GM13976 (cell line): Measurements from ENCODE around the gene MLYCD.
"Not testable (repeated sequence)": the region's sequence is repeated elsewhere in the genome, so short reads cannot be mapped to it uniquely, and the experiment has no call there.

ENCODE experiments used
- DNase-seq: peaks from one replicate; pipeline ENCODE4 v3.0.0; 2012; ENCODE audit warnings: low spot score
- CTCF ChIP-seq: IDR thresholded peaks from 2 replicates; pipeline ENCODE4 v1.5.1; 2012; ENCODE audit warnings: borderline replicate concordance, mild to moderate bottlenecking; ENCODE audit not compliant: insufficient read depth; ENCODE audit errors: extremely low read depth, missing control alignments, control extremely low read depth
- in situ Hi-C: fragments of 300-500 bp; cut with MboI; formaldehyde crosslinking; loops from one replicate; pipeline ENCODE4 v1.12.0; 2022; ENCODE audit warnings: low sequenced_read_pairs, mixed read lengths, inconsistent platforms; ENCODE audit not compliant: unreplicated experiment

MLYCD gene

GRCh38 chr16:83937267-83937666 is 38.4 kb downstream of the MLYCD start:
- no peak for DNase-seq
- in situ Hi-C loops = no loop called here
- no peak for TF ChIP-seq CTCF

- DNase-seq = no peak
- in situ Hi-C loops = no loop called here
- no peak for TF ChIP-seq CTCF
Measured at GRCh38 chr16:83937922-83938885, 39.3 kb downstream of the MLYCD start.

- in situ Hi-C loops = no loop called here
- DNase-seq = no peak
- no peak for TF ChIP-seq CTCF
Measured at GRCh38 chr16:83939266-83939855, 40.4 kb downstream of the MLYCD start.

- TF ChIP-seq CTCF = no peak
- no peak for DNase-seq
- in situ Hi-C loops = no loop called here
Measured at GRCh38 chr16:83940119-83940518, 41.2 kb downstream of the MLYCD start.

GRCh38 chr16:83940630-83941378 is 41.9 kb downstream of the MLYCD start:
- no peak for TF ChIP-seq CTCF
- in situ Hi-C loops = no loop called here
- no peak for DNase-seq

- in situ Hi-C loops = not testable (repeated sequence)
Measured at GRCh38 chr16:83941546-83941945, 42.6 kb downstream of the MLYCD start.

More at GRCh38 chr16:83941546-83941945, 42.6 kb downstream of the MLYCD start:
- not testable (repeated sequence) for DNase-seq
